ENCODE results near the gene ARID4A.
A peak's percentile ranks its signal among the peaks of the same experiment; 100 is the strongest.
"Not testable (repeated sequence)": the region's sequence is repeated elsewhere in the genome, so short reads cannot be mapped to it uniquely, and the experiment has no call there.

Gene ARID4A

GRCh38 chr14:58331111-58331510 is 32.8 kb downstream of the ARID4A start:
- peaks cover 26% of the 10 kb centered on the region for H3K79me2 ChIP-seq (ENCODE audit: insufficient read depth, low read length)
- peak overlapping the region; percentile 28 to 59; a peak in 3 of 4 replicates for H3K4me3 ChIP-seq (ENCODE audit: low read depth in 1 of 2, low read length in 2 of 2)
- ATAC-seq (ENCODE audit: insufficient read depth, low read depth): peak; percentile 98
- peaks cover 53% of the 10 kb centered on the region for H3K36me3 ChIP-seq (ENCODE audit: insufficient read depth, low read length)
- peak overlapping the region; percentile 82 for H3K4me2 ChIP-seq (ENCODE audit: insufficient read depth, low read length)
- peak; percentile 94 for DNase-seq
- no peaks in the 10 kb centered on the region for H4K20me1 ChIP-seq (ENCODE audit: insufficient read depth, low read length)
- H2AFZ ChIP-seq (ENCODE audit: low read depth, low read length): peak overlapping the region; percentile 75
- H3K9ac ChIP-seq (ENCODE audit: low read depth, low read length): peak overlapping the region; percentile 55
- no peaks in the 10 kb centered on the region for H3K9me3 ChIP-seq (ENCODE audit: insufficient read depth, low read length, severe bottlenecking)
- TF ChIP-seq CTCF (IDR thresholded peaks at IDR 0.05; ENCODE audit: borderline replicate concordance, extremely low read depth, low read length, poor library complexity, severe bottlenecking) (no peak), EZH2 (IDR thresholded peaks at IDR 0.05; ENCODE audit: borderline replicate concordance, low read depth, low read length, severe bottlenecking) (no peak)
- peak overlapping the region; percentile 82 for H3K27ac ChIP-seq (ENCODE audit: low read length)
- peaks cover 30% of the 10 kb centered on the region for H3K4me1 ChIP-seq (ENCODE audit: insufficient read depth, low read length)
- H3K27me3 ChIP-seq (ENCODE audit: insufficient read depth, low read length, poor library complexity): no peaks in the 10 kb centered on the region

DNA sequence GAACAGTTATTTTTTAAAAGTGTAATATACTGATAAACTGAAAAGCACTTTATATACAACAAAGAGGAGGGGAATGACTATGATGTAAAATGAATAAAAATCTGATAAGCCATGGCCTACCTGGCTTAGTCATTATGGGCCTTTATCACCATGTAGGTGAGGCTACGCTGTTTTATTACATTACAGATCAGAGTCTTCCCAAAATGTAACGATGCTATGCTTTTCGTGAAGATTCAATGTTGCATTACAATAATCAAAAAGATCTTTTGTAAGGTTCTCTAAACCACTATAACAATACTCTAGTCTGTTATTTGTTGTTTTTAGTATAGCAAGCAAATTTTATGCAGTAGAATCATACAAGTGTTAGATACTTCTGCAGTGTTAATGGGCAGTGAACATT is 34.2 kb downstream of the ARID4A start:
- H3K27me3 ChIP-seq (ENCODE audit: insufficient read depth, low read length, poor library complexity): no peaks in the 10 kb centered on the region
- H3K27ac ChIP-seq (ENCODE audit: low read length): no peak overlapping the region
- H3K4me2 ChIP-seq (ENCODE audit: insufficient read depth, low read length): peak overlapping the region; percentile 82; the same call in 1 of the 2 replicates
- no peaks in the 10 kb centered on the region for H4K20me1 ChIP-seq (ENCODE audit: insufficient read depth, low read length)
- no peak overlapping the region for H3K4me3 ChIP-seq (ENCODE audit: low read depth in 1 of 2, low read length in 2 of 2)
- H3K9me3 ChIP-seq (ENCODE audit: insufficient read depth, low read length, severe bottlenecking): no peaks in the 10 kb centered on the region
- TF ChIP-seq EZH2 (IDR thresholded peaks at IDR 0.05; ENCODE audit: borderline replicate concordance, low read depth, low read length, severe bottlenecking) (no peak), CTCF (IDR thresholded peaks at IDR 0.05; ENCODE audit: borderline replicate concordance, extremely low read depth, low read length, poor library complexity, severe bottlenecking) (no peak)
- DNase-seq (no peak), ATAC-seq (ENCODE audit: insufficient read depth, low read depth) (no peak)
- H3K9ac ChIP-seq (ENCODE audit: low read depth, low read length): no peak overlapping the region
- peaks cover 52% of the 10 kb centered on the region for H3K36me3 ChIP-seq (ENCODE audit: insufficient read depth, low read length)
- H2AFZ ChIP-seq (ENCODE audit: low read depth, low read length): no peak overlapping the region
- H3K79me2 ChIP-seq (ENCODE audit: insufficient read depth, low read length): peaks cover 26% of the 10 kb centered on the region
- H3K4me1 ChIP-seq (ENCODE audit: insufficient read depth, low read length): peaks cover 30% of the 10 kb centered on the region

- H2AFZ ChIP-seq (ENCODE audit: low read depth, low read length); H3K9ac ChIP-seq (ENCODE audit: low read depth, low read length); H3K4me1 ChIP-seq (ENCODE audit: insufficient read depth, low read length); H3K4me3 ChIP-seq (ENCODE audit: low read depth in 1 of 2, low read length in 2 of 2); H4K20me1 ChIP-seq (ENCODE audit: insufficient read depth, low read length); H3K4me2 ChIP-seq (ENCODE audit: insufficient read depth, low read length); H3K9me3 ChIP-seq (ENCODE audit: insufficient read depth, low read length, severe bottlenecking); ATAC-seq (ENCODE audit: insufficient read depth, low read depth); DNase-seq; H3K27me3 ChIP-seq (ENCODE audit: insufficient read depth, low read length, poor library complexity); H3K27ac ChIP-seq (ENCODE audit: low read length): not testable (repeated sequence)
- Histone ChIP-seq H3K36me3 (ENCODE audit: insufficient read depth, low read length) (peaks cover 45% of the 10 kb centered on the region), H3K79me2 (ENCODE audit: insufficient read depth, low read length) (peaks cover 12% of the 10 kb centered on the region; the same call in 1 of the 2 replicates)
Observed at GRCh38 chr14:58339666-58340065, 41.3 kb downstream of the ARID4A start.

DNA sequence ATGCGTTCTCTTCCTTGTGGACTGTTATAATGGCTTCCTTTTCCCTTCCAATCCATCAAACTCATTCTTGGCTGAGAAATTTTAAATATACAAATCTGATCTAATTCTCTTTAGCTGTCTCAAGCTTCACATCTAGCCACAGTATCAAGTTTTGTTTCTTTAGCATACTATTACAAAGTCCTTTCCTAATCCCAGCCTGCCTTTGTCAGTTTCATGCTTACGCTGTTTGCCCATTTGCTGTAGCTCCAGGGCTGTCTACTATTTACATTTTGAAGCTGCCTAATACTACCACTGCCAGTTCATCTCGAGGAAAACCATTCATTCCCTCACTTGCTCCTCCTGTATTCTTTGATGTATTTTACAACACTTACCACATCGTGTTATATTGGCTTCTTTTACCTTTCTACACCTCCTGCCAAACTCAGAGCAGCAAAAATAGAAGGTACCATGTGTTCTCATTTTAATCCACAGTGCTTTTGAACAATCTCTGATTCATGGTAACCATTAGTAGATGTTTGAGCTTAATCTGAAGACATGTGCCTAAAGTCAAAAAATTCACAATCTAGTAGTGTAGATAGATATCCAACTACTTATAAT is 42.9 kb downstream of the ARID4A start:
- H2AFZ ChIP-seq (ENCODE audit: low read depth, low read length): no peak overlapping the region
- H3K79me2 ChIP-seq (ENCODE audit: insufficient read depth, low read length): peaks cover 7% of the 10 kb centered on the region; the same call in 1 of the 2 replicates
- no peak overlapping the region for H3K4me2 ChIP-seq (ENCODE audit: insufficient read depth, low read length)
- DNase-seq (no peak), ATAC-seq (ENCODE audit: insufficient read depth, low read depth) (no peak)
- H3K36me3 ChIP-seq (ENCODE audit: insufficient read depth, low read length): peaks cover 48% of the 10 kb centered on the region
- no peaks in the 10 kb centered on the region for H3K27me3 ChIP-seq (ENCODE audit: insufficient read depth, low read length, poor library complexity)
- H3K4me3 ChIP-seq (ENCODE audit: low read depth in 1 of 2, low read length in 2 of 2): no peak overlapping the region
- TF ChIP-seq CTCF (IDR thresholded peaks at IDR 0.05; ENCODE audit: borderline replicate concordance, extremely low read depth, low read length, poor library complexity, severe bottlenecking) (no peak), EZH2 (IDR thresholded peaks at IDR 0.05; ENCODE audit: borderline replicate concordance, low read depth, low read length, severe bottlenecking) (no peak)
- H3K9me3 ChIP-seq (ENCODE audit: insufficient read depth, low read length, severe bottlenecking): no peaks in the 10 kb centered on the region
- H3K4me1 ChIP-seq (ENCODE audit: insufficient read depth, low read length): no peaks in the 10 kb centered on the region
- no peak overlapping the region for H3K9ac ChIP-seq (ENCODE audit: low read depth, low read length)
- no peak overlapping the region for H3K27ac ChIP-seq (ENCODE audit: low read length)
- H4K20me1 ChIP-seq (ENCODE audit: insufficient read depth, low read length): no peaks in the 10 kb centered on the region

DNA sequence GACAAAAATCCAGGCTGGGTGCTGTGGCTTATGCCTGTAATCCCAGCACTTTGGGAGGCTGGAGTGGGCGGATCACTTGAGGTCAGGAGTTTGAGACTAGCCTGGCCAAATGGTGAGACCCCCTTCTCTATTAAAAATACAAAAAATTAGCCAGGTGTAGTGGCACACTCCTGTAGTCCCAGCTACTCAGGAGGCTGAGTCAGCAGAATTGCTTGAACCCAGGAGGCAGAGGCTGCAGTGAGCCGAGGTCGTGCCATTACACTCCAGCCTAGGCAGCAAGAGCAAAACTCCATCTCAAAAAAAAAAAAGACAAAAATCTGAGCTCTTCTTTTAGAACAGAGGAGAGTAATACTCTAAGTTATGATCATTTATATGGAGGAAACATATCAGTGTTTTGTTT is 45.2 kb downstream of the ARID4A start:
- H3K9ac ChIP-seq (ENCODE audit: low read depth, low read length); H3K4me2 ChIP-seq (ENCODE audit: insufficient read depth, low read length); H3K9me3 ChIP-seq (ENCODE audit: insufficient read depth, low read length, severe bottlenecking); H4K20me1 ChIP-seq (ENCODE audit: insufficient read depth, low read length); H3K4me1 ChIP-seq (ENCODE audit: insufficient read depth, low read length); H3K4me3 ChIP-seq (ENCODE audit: low read depth in 1 of 2, low read length in 2 of 2); DNase-seq; H2AFZ ChIP-seq (ENCODE audit: low read depth, low read length); H3K79me2 ChIP-seq (ENCODE audit: insufficient read depth, low read length); H3K27ac ChIP-seq (ENCODE audit: low read length); H3K27me3 ChIP-seq (ENCODE audit: insufficient read depth, low read length, poor library complexity); ATAC-seq (ENCODE audit: insufficient read depth, low read depth): not testable (repeated sequence)
- peaks cover 51% of the 10 kb centered on the region for H3K36me3 ChIP-seq (ENCODE audit: insufficient read depth, low read length)

All from DND-41 (cell line).